ENCODE data around the gene MKI67. TPM values are rescaled to one million over a fixed set of nuclear protein-coding genes. Genes with fewer than 3 reads are reported as not detected.

Gene MKI67
- total and polyA plus RNA-seq, 2 donors from 2014 or later = 0.04 to 2.4 TPM

DNA sequence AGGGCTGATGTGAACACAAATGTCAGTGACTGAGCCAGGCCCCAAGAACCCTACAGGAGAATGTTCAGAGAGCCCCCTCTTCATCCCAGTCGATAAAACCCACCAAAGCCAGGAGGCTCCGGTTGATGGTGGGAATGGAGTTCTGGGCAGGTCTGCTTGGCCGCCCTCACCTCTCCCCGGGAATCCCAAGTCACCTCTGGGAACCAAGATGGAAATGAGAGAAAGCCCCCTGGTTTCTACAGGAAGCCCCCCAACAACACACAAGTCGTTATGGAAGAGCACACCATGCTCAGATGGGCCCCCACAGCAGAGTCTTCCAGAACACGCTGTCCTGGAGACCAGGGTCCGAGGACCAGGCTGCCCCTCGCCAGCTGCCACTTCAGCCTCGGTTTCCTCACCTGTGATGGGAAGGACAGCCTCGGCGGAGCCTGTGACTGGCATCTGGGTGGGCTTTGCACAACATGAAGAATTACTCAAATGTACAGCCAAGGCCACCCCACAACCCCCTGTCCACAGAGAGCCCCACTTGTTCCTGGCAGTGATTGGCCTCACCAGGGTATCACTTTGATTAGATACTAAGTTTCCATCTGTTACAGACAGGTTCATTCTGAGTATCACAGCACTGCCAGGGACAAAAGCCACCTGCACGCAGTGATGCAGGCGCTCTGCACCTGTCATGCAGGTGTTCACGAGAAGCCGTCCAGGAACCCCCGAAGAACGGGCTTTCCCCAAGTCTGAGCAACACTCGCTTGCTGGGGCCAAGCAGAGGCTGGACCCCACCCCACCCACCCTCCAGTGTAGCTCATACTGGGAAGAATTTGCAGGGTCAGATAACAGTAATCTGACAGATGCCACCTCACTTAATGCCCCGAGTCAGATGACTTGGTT is 57.6 kb downstream of the MKI67 start:
- FAIRE-seq = no peak
- peak in 1 of 5 donors; percentile 66 for DNase-seq
- TF ChIP-seq, protein P1, sequence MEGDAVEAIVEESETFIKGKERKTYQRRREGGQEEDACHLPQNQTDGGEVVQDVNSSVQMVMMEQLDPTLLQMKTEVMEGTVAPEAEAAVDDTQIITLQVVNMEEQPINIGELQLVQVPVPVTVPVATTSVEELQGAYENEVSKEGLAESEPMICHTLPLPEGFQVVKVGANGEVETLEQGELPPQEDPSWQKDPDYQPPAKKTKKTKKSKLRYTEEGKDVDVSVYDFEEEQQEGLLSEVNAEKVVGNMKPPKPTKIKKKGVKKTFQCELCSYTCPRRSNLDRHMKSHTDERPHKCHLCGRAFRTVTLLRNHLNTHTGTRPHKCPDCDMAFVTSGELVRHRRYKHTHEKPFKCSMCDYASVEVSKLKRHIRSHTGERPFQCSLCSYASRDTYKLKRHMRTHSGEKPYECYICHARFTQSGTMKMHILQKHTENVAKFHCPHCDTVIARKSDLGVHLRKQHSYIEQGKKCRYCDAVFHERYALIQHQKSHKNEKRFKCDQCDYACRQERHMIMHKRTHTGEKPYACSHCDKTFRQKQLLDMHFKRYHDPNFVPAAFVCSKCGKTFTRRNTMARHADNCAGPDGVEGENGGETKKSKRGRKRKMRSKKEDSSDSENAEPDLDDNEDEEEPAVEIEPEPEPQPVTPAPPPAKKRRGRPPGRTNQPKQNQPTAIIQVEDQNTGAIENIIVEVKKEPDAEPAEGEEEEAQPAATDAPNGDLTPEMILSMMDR (IDR thresholded peaks at IDR 0.05; ENCODE audit: borderline replicate concordance, extremely low read depth, insufficient read depth) = no peak
- no peaks in the 10 kb centered on the region for H3K9me3 ChIP-seq (ENCODE audit: control insufficient read depth in 2 of 3, insufficient read depth in 1 of 3, low read length in 3 of 3)
- peaks cover 0 to 3% (median 0%) of the 10 kb centered on the region in 3 donors for H3K4me1 ChIP-seq (ENCODE audit: control insufficient read depth in 2 of 3, insufficient read depth in 2 of 3, low read depth in 1 of 3, low read length in 3 of 3)
- intact Hi-C loops (cut with DNase I) = no loop called here
- no peak overlapping the region for H3K4me3 ChIP-seq (ENCODE audit: low read length in 3 of 3)
- peaks cover 4 to 18% (median 6%) of the 10 kb centered on the region in 3 donors for H3K36me3 ChIP-seq (ENCODE audit: control insufficient read depth in 2 of 3, insufficient read depth in 3 of 3, low read length in 3 of 3)
- H3K27me3 ChIP-seq (ENCODE audit: control insufficient read depth, insufficient read depth, low read length) = no peaks in the 10 kb centered on the region
- H3K27ac ChIP-seq (ENCODE audit: low read depth in 2 of 2, low read length in 2 of 2) = no peak overlapping the region
- H3K9ac ChIP-seq (ENCODE audit: low read length in 3 of 3) = no peak overlapping the region

DNA sequence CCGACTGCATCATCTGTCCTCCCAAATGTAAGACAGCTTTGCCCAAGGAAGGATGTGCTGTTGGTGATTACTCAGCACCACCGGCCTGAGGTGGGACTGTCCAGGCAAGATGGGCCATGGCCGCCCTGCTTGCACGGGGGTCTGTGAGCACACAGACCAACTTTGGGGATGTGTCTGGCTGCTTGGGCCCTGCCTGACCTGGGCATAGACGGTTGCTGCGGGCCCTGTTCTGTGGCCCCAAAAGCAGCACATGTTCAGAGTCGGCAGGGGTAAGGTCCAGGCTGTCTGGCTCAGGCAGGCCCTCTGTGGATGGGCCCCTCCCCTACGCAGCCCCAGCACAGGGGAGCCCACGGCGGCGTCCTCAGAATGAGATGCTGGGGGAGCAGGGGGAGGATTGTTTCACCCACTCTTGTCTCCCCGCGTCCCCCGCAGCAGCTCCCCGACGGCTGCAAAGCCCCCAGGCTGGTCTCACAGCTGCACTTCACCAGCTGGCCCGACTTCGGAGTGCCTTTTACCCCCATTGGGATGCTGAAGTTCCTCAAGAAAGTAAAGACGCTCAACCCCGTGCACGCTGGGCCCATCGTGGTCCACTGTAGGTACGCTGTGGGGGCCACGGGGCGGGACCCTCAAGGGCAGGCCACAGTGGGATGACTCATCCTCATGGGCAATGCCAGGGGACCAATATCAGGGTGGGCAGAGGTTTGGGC is 58.4 kb downstream of the MKI67 start:
- TF ChIP-seq, protein P1 (IDR thresholded peaks at IDR 0.05; ENCODE audit: borderline replicate concordance, extremely low read depth, insufficient read depth) = no peak
- no peak for FAIRE-seq
- no peak overlapping the region for H3K9ac ChIP-seq (ENCODE audit: low read length in 3 of 3)
- no peaks in the 10 kb centered on the region for H3K27me3 ChIP-seq (ENCODE audit: control insufficient read depth, insufficient read depth, low read length)
- no peaks in the 10 kb centered on the region for H3K9me3 ChIP-seq (ENCODE audit: control insufficient read depth in 2 of 3, insufficient read depth in 1 of 3, low read length in 3 of 3)
- peak in 1 of 5 donors; percentile 70 for DNase-seq
- peaks cover 4 to 18% (median 6%) of the 10 kb centered on the region in 3 donors for H3K36me3 ChIP-seq (ENCODE audit: control insufficient read depth in 2 of 3, insufficient read depth in 3 of 3, low read length in 3 of 3)
- H3K4me1 ChIP-seq (ENCODE audit: control insufficient read depth in 2 of 3, insufficient read depth in 2 of 3, low read depth in 1 of 3, low read length in 3 of 3) = peaks cover 0 to 3% (median 0%) of the 10 kb centered on the region in 3 donors
- no peak overlapping the region for H3K27ac ChIP-seq (ENCODE audit: low read depth in 2 of 2, low read length in 2 of 2)
- intact Hi-C loops (cut with DNase I) = no loop called here
- H3K4me3 ChIP-seq (ENCODE audit: low read length in 3 of 3) = no peak overlapping the region

DNA sequence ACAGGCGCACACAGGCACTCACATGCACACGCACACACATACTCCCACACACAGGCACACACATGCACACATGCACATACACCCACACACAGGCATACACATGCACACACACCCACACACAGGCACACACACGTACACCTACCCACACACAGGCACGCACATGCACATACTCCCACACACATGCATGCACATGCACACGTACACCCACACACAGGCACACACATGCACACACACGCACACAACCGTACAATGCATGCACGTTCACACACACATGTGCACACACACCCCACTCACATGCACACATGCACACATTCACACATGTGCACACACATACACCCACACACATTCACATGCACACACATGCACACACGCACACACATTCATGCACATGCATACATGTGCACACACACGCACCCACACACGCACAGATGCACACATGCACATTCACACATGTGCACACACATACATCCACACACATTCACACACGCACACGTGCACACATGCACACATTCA is 59.3 kb downstream of the MKI67 start:
- DNase-seq (peak in 1 of 5 donors; percentile 49), FAIRE-seq (no peak)
- peaks cover 0 to 3% (median 0%) of the 10 kb centered on the region in 3 donors for H3K4me1 ChIP-seq (ENCODE audit: control insufficient read depth in 2 of 3, insufficient read depth in 2 of 3, low read depth in 1 of 3, low read length in 3 of 3)
- H3K36me3 ChIP-seq (ENCODE audit: control insufficient read depth in 2 of 3, insufficient read depth in 3 of 3, low read length in 3 of 3) = peaks cover 4 to 18% (median 6%) of the 10 kb centered on the region in 3 donors
- no peaks in the 10 kb centered on the region for H3K9me3 ChIP-seq (ENCODE audit: control insufficient read depth in 2 of 3, insufficient read depth in 1 of 3, low read length in 3 of 3)
- intact Hi-C loops (cut with DNase I) = no loop called here
- H3K27me3 ChIP-seq (ENCODE audit: control insufficient read depth, insufficient read depth, low read length) = no peaks in the 10 kb centered on the region
- H3K27ac ChIP-seq (ENCODE audit: low read depth in 2 of 2, low read length in 2 of 2) = no peak overlapping the region
- no peak overlapping the region for H3K4me3 ChIP-seq (ENCODE audit: low read length in 3 of 3)
- TF ChIP-seq, protein P1 (IDR thresholded peaks at IDR 0.05; ENCODE audit: borderline replicate concordance, extremely low read depth, insufficient read depth) = no peak
- no peak overlapping the region for H3K9ac ChIP-seq (ENCODE audit: low read length in 3 of 3)
